Osteoblast (primary cell): ENCODE results near the gene GRM1. TPM values are rescaled to one million over a fixed set of nuclear protein-coding genes. Genes with fewer than 3 reads are reported as not detected.
A peak's percentile ranks its signal among the peaks of the same experiment; 100 is the strongest.

Experiments used
- DNase-seq: peaks from one replicate; pipeline ENCODE4 v3.0.0; 2011; ENCODE audit warnings: low spot score, mixed read lengths; ENCODE audit not compliant: insufficient read length; ENCODE audit errors: missing footprints
- H2AFZ ChIP-seq: 2 replicates; pipeline ENCODE4 v1.6.0; 2011; ENCODE audit warnings: mild to moderate bottlenecking, low read length
- H3K27ac ChIP-seq: 2 replicates; pipeline ENCODE4 v1.5.1; 2011; ENCODE audit warnings: mild to moderate bottlenecking, low read depth, low read length, moderate library complexity
- H3K27me3 ChIP-seq: 2 replicates; pipeline ENCODE4 v1.6.0; 2012; ENCODE audit warnings: mild to moderate bottlenecking, control low read depth, inconsistent platforms, low read length, moderate library complexity; ENCODE audit not compliant: insufficient read depth
- H3K36me3 ChIP-seq: 2 replicates; pipeline ENCODE4 v1.5.1; 2011; ENCODE audit warnings: mild to moderate bottlenecking, low read length, control low read depth, moderate library complexity; ENCODE audit not compliant: insufficient read depth
- H3K4me1 ChIP-seq: 2 replicates; pipeline ENCODE4 v1.5.1; 2011; ENCODE audit warnings: mild to moderate bottlenecking, low read length, control low read depth, moderate library complexity; ENCODE audit not compliant: insufficient read depth
- H3K4me2 ChIP-seq: 2 replicates; pipeline ENCODE4 v1.6.0; 2011; ENCODE audit warnings: mild to moderate bottlenecking, low read length; ENCODE audit not compliant: insufficient read depth
- H3K4me3 ChIP-seq: fragments of 200-600 bp; sonication (generic); 3 replicates; pipeline ENCODE4 v1.5.1; 2012; ENCODE audit warnings: mild to moderate bottlenecking, low read length, inconsistent platforms; ENCODE audit not compliant: insufficient read depth
- H3K79me2 ChIP-seq: 2 replicates; pipeline ENCODE4 v1.6.0; 2012; ENCODE audit warnings: mild to moderate bottlenecking, low read length, control low read depth, inconsistent platforms; ENCODE audit not compliant: insufficient read depth
- H3K9me3 ChIP-seq: 2 replicates; pipeline ENCODE4 v1.5.1; 2011; ENCODE audit warnings: low read depth, low read length, control low read depth
- H4K20me1 ChIP-seq: 2 replicates; pipeline ENCODE4 v1.6.0; 2012; ENCODE audit warnings: mild to moderate bottlenecking, low read length, control low read depth; ENCODE audit not compliant: insufficient read depth
- total RNA-seq: library from RNA; depleted of rRNA; stranded (reverse); fragments of >200 nt; gene quantifications from 2 replicates; pipeline ENCODE4 v1.2.3, GENCODE V29; 2012
- TF ChIP-seq, protein P1 (sequence below): IDR thresholded peaks from 2 replicates; pipeline ENCODE4 v1.5.1; 2011; ENCODE audit warnings: mild to moderate bottlenecking, low read depth, low read length, moderate library complexity; ENCODE audit errors: extremely low read depth

Gene GRM1
- total RNA-seq, 1 donor = under 0.01 TPM

DNA sequence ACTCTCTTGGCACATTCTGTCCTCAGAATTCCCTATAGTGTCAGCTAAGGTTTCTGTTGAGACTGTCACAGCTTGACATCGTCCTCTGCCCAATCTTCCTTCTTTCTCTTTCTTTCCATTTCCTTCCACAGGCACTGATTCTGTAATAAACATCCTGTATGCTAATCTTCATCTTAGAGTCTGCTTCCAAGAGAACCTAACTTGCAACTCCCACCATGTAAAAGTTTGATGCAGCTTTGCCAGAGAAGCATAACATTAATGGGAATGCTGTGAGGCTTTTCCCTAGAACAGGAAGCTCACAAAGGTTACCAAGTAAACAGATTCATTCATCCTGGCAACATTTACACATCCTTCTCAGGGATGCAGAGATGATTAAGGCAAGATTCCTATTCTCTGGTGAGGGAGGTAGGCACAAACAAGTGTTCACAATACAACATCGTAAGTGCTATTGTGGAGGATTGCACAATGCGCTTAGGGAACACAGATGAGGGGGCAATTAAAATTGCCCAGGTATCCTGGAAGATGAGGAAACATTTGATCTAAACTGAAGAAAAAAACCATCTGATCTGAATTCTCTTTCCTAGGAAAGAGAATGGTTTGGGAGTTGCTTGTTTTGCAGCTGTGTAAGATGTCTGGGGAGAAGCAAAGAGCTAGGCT lies 74.7 kb downstream of the GRM1 start:
- H3K4me2 ChIP-seq = no peak overlapping the region
- H3K27ac ChIP-seq = no peak overlapping the region
- no peaks in the 10 kb centered on the region for H3K79me2 ChIP-seq
- no peak for DNase-seq
- H3K9me3 ChIP-seq = no peaks in the 10 kb centered on the region
- H3K27me3 ChIP-seq = no peaks in the 10 kb centered on the region
- no peaks in the 10 kb centered on the region for H3K4me1 ChIP-seq
- H3K36me3 ChIP-seq = no peaks in the 10 kb centered on the region
- H4K20me1 ChIP-seq = no peaks in the 10 kb centered on the region
- TF ChIP-seq, protein P1, sequence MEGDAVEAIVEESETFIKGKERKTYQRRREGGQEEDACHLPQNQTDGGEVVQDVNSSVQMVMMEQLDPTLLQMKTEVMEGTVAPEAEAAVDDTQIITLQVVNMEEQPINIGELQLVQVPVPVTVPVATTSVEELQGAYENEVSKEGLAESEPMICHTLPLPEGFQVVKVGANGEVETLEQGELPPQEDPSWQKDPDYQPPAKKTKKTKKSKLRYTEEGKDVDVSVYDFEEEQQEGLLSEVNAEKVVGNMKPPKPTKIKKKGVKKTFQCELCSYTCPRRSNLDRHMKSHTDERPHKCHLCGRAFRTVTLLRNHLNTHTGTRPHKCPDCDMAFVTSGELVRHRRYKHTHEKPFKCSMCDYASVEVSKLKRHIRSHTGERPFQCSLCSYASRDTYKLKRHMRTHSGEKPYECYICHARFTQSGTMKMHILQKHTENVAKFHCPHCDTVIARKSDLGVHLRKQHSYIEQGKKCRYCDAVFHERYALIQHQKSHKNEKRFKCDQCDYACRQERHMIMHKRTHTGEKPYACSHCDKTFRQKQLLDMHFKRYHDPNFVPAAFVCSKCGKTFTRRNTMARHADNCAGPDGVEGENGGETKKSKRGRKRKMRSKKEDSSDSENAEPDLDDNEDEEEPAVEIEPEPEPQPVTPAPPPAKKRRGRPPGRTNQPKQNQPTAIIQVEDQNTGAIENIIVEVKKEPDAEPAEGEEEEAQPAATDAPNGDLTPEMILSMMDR = no peak
- H3K4me3 ChIP-seq = no peak overlapping the region
- H2AFZ ChIP-seq = no peak overlapping the region

DNA sequence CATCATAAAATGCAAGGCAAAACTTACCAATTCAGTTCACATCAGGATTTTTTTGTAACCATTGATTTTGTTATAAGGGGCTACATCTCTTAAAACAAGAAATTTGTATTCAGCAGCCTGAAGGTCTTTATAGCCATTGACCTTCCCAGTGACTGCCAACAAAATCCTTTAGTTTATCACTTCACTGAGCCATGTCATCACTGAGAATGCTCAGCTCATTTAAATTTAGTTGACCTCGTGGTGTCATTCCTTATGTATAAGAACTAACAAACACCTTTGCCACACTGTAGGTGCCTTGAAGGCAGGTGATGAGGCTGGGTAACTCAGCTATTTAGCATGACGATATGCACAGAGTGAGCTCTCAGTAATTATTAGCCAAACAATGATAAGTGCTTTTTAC lies 77.7 kb downstream of the GRM1 start:
- no peaks in the 10 kb centered on the region for H3K36me3 ChIP-seq
- TF ChIP-seq, protein P1 = no peak
- no peaks in the 10 kb centered on the region for H3K27me3 ChIP-seq
- no peaks in the 10 kb centered on the region for H3K9me3 ChIP-seq
- H2AFZ ChIP-seq = no peak overlapping the region
- DNase-seq = peak; percentile 3
- H3K4me1 ChIP-seq = no peaks in the 10 kb centered on the region
- no peaks in the 10 kb centered on the region for H4K20me1 ChIP-seq
- H3K27ac ChIP-seq = no peak overlapping the region
- H3K79me2 ChIP-seq = no peaks in the 10 kb centered on the region
- no peak overlapping the region for H3K4me2 ChIP-seq
- H3K4me3 ChIP-seq = no peak overlapping the region

- TF ChIP-seq, protein P1 = no peak
- Histone ChIP-seq H3K9me3 (no peaks in the 10 kb centered on the region), H3K27me3 (no peaks in the 10 kb centered on the region), H3K4me3 (no peak overlapping the region), H4K20me1 (no peaks in the 10 kb centered on the region), H3K4me2 (no peak overlapping the region), H3K27ac (no peak overlapping the region), H3K36me3 (no peaks in the 10 kb centered on the region), H2AFZ (no peak overlapping the region), H3K4me1 (no peaks in the 10 kb centered on the region), H3K79me2 (no peaks in the 10 kb centered on the region)
- peak; percentile 2 for DNase-seq
Measured at GRCh38 chr6:146110990-146111389, 82.1 kb downstream of the GRM1 start.

DNA sequence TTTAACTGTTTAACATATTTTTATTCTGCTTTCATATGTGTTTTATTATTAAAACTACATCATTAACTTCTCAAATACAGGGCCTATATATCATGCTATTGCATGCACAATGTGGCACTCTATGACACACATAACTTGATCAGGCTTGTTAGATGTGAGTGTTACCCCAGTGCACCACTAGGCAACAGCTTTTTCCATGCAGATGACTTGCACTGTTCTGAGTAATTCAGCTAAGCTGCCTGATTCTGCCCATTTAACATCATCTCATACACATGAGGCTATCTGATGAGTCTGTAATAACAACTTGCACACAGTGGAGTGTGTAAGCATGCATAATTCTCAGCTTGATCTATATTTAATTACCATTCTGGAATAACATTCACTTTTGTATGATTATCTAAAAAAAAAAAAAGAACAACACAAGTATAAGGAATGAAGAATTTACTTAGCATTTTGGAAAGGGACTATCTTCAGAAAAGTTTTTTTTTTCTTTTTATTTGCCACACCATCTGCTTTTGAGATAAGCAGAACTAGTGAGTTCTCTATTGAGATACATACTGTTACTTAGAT lies 83.1 kb downstream of the GRM1 start:
- Histone ChIP-seq H3K4me3 (no peak overlapping the region), H3K4me1 (no peaks in the 10 kb centered on the region), H2AFZ (no peak overlapping the region), H3K4me2 (no peak overlapping the region), H3K79me2 (no peaks in the 10 kb centered on the region), H3K27me3 (no peaks in the 10 kb centered on the region), H4K20me1 (no peaks in the 10 kb centered on the region), H3K36me3 (no peaks in the 10 kb centered on the region), H3K27ac (no peak overlapping the region), H3K9me3 (no peaks in the 10 kb centered on the region)
- TF ChIP-seq, protein P1 = no peak
- DNase-seq = no peak
